ENCODE measurements around the gene SNX4. TPM values are rescaled to one million over a fixed set of nuclear protein-coding genes. Genes with fewer than 3 reads are reported as not detected.

Gene SNX4
- total and polyA plus RNA-seq, 3 donors from 2014 or later = 22.8 to 67.2 (median 60.7) TPM

DNA sequence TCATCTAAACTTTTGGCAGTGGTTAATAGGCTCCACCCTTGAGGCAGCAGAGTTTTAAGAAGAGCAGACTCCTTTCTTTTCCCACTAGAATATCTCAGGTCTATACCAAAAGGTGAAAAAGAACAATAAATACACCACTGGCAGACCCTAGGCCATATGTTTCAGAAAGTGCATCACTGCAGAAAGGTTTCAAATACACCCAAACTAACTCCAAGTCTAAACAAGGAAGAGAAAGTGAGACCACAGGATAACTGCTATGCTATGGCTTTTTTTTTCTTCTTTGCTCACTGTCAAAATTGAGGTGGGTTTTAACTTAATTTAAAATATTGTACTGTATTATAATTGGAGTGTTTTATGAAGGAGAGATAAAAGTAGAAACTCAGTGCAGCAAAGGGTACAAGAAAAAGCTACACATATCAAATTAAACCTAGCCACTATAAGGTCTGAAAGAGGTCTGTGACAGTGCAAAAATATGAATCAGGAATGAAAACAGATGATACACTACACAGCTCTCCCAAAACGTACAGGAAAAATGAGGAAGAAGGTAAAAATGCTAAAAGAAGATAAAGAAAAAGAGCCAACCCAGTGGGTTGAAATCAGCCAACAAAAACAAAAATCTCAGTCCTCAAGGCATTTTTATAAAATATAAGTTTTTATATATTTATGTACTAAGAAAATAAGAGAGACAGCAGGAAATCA is 8.4 kb downstream of the SNX4 start:
- intact Hi-C loops (cut with DNase I; ENCODE audit: low total_unique reads) = no loop called here
- no peak overlapping the region for H3K4me3 ChIP-seq
- TF ChIP-seq, protein P1, sequence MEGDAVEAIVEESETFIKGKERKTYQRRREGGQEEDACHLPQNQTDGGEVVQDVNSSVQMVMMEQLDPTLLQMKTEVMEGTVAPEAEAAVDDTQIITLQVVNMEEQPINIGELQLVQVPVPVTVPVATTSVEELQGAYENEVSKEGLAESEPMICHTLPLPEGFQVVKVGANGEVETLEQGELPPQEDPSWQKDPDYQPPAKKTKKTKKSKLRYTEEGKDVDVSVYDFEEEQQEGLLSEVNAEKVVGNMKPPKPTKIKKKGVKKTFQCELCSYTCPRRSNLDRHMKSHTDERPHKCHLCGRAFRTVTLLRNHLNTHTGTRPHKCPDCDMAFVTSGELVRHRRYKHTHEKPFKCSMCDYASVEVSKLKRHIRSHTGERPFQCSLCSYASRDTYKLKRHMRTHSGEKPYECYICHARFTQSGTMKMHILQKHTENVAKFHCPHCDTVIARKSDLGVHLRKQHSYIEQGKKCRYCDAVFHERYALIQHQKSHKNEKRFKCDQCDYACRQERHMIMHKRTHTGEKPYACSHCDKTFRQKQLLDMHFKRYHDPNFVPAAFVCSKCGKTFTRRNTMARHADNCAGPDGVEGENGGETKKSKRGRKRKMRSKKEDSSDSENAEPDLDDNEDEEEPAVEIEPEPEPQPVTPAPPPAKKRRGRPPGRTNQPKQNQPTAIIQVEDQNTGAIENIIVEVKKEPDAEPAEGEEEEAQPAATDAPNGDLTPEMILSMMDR (IDR thresholded peaks at IDR 0.05) = no peak
- no peak for TF ChIP-seq POLR2A (IDR thresholded peaks at IDR 0.05)
- no peak overlapping the region for H3K27ac ChIP-seq
- H3K4me1 ChIP-seq = peaks cover 7% of the 10 kb centered on the region
- no peaks in the 10 kb centered on the region for H3K36me3 ChIP-seq (ENCODE audit: low read depth, missing control alignments)
- H3K27me3 ChIP-seq = no peaks in the 10 kb centered on the region
- WGBS, 2 donors = 11 to 33% methylated on average over 1 of the region's 1 CpG
- H3K9me3 ChIP-seq = no peaks in the 10 kb centered on the region
- no peak for DNase-seq

- 96 to 98% methylated on average over 2 to 3 of the region's 3 CpGs for WGBS, 2 donors
- intact Hi-C loops (cut with DNase I; ENCODE audit: low total_unique reads) = no loop called here
Measured at GRCh38 chr3:125507128-125507527, 12.9 kb downstream of the SNX4 start.

DNA sequence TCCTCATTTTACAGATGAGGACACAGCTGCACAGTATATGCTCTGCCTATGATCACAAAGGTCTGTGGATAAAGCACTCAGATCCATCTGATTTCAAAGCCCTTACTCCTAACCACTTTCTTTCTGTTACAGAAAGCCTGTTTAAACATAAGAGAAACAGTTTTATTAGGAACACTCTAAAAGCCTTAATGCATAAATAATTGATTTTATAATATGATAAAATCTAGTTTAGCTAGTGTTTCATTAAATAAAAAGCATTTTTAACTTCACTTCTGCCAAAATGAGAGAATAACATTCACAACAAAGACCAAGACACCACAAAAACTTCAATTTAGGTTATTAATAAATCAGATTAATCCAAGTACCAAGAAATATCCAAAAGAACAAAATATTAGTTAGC is 21.4 kb downstream of the SNX4 start:
- DNase-seq = no peak
- TF ChIP-seq, protein P1 (IDR thresholded peaks at IDR 0.05) = no peak
- no peak for TF ChIP-seq POLR2A (IDR thresholded peaks at IDR 0.05)
- Histone ChIP-seq H3K4me3 (no peak overlapping the region), H3K27me3 (no peaks in the 10 kb centered on the region), H3K27ac (no peak overlapping the region), H3K4me1 (no peaks in the 10 kb centered on the region), H3K36me3 (ENCODE audit: low read depth, missing control alignments) (no peaks in the 10 kb centered on the region), H3K9me3 (no peaks in the 10 kb centered on the region)
- intact Hi-C loops (cut with DNase I; ENCODE audit: low total_unique reads) = no loop called here

More at GRCh38 chr3:125507128-125507527, 12.9 kb downstream of the SNX4 start:
- Histone ChIP-seq H3K4me3 (no peak overlapping the region), H3K27ac (no peak overlapping the region), H3K27me3 (no peaks in the 10 kb centered on the region), H3K4me1 (peaks cover 4% of the 10 kb centered on the region), H3K36me3 (ENCODE audit: low read depth, missing control alignments) (no peaks in the 10 kb centered on the region), H3K9me3 (no peaks in the 10 kb centered on the region)
- TF ChIP-seq, protein P1 (IDR thresholded peaks at IDR 0.05) = no peak
- TF ChIP-seq POLR2A (IDR thresholded peaks at IDR 0.05) = no peak
- no peak for DNase-seq

DNA sequence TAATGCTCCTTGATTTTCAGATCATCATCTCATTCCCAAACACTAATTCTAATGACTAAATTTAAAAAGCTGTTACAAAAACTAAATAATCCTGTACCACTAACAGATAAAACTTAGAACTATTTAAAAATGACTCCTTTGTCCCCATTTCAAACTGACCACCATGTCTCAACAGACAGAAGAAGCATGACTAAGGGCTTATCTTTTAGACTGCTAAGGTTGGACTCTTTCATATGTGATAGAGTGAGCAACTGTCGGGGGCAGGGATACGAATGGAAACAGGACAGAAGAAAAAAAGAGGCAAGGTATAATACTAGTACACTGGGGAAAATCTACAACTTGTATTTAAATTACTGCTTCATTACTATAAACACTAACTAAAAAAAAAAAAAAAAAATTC is 23.3 kb downstream of the SNX4 start:
- intact Hi-C loops (cut with DNase I; ENCODE audit: low total_unique reads) = no loop called here
- no peaks in the 10 kb centered on the region for H3K27me3 ChIP-seq
- H3K27ac ChIP-seq = no peak overlapping the region
- no peak overlapping the region for H3K4me3 ChIP-seq
- 84 to 96% methylated on average over 2 of the region's 2 CpGs for WGBS, 2 donors
- H3K9me3 ChIP-seq = no peaks in the 10 kb centered on the region
- H3K4me1 ChIP-seq = no peaks in the 10 kb centered on the region
- DNase-seq = no peak
- TF ChIP-seq, protein P1 (IDR thresholded peaks at IDR 0.05) = no peak
- TF ChIP-seq POLR2A (IDR thresholded peaks at IDR 0.05) = no peak
- no peaks in the 10 kb centered on the region for H3K36me3 ChIP-seq (ENCODE audit: low read depth, missing control alignments)

- H3K27me3 ChIP-seq = no peaks in the 10 kb centered on the region
- H3K27ac ChIP-seq = no peak overlapping the region
- no peaks in the 10 kb centered on the region for H3K9me3 ChIP-seq
- DNase-seq = no peak
- H3K4me1 ChIP-seq = no peaks in the 10 kb centered on the region
- TF ChIP-seq POLR2A (IDR thresholded peaks at IDR 0.05) = no peak
- TF ChIP-seq, protein P1 (IDR thresholded peaks at IDR 0.05) = no peak
- H3K4me3 ChIP-seq = no peak overlapping the region
- intact Hi-C loops (cut with DNase I; ENCODE audit: low total_unique reads) = no loop called here
- H3K36me3 ChIP-seq (ENCODE audit: low read depth, missing control alignments) = no peaks in the 10 kb centered on the region
- 96 to 97% methylated on average over 1 of the region's 1 CpG for WGBS, 2 donors
Measured at GRCh38 chr3:125482406-125482805, 37.6 kb downstream of the SNX4 start.

Measured in testis (tissue), 3 donors.